Fibroblast of lung (primary cell): ENCODE results near the gene BATF. TPM values are rescaled to one million over a fixed set of nuclear protein-coding genes. Genes with fewer than 3 reads are reported as not detected.

Source experiments
- DNase-seq, 2 donors: peaks; one replicate each; pipeline versions ENCODE4 v3.0.0 to v3.0.0-alpha.2; 2010; ENCODE audit warnings: low read depth in 2 of 2
- H2AFZ ChIP-seq: 2 replicates; pipeline ENCODE4 v1.5.1; 2012; ENCODE audit warnings: low read length, control low read depth, inconsistent platforms
- H3K27ac ChIP-seq: 2 replicates; pipeline ENCODE4 v1.5.1; 2011; ENCODE audit warnings: low read length, control low read depth; ENCODE audit not compliant: insufficient read depth
- H3K27me3 ChIP-seq: 2 replicates; pipeline ENCODE4 v1.5.1; 2011; ENCODE audit warnings: mild to moderate bottlenecking, low read length; ENCODE audit not compliant: control insufficient read depth, insufficient read depth
- H3K36me3 ChIP-seq: 2 replicates; pipeline ENCODE4 v1.5.1; 2011; ENCODE audit warnings: low read length; ENCODE audit not compliant: control insufficient read depth, insufficient read depth
- H3K4me1 ChIP-seq: 2 replicates; pipeline ENCODE4 v1.5.1; 2011; ENCODE audit warnings: low read length; ENCODE audit not compliant: control insufficient read depth, insufficient read depth; ENCODE audit errors: extremely low read depth
- H3K4me2 ChIP-seq: 2 replicates; pipeline ENCODE4 v1.5.1; 2011; ENCODE audit warnings: low read length, control low read depth; ENCODE audit not compliant: insufficient read depth; ENCODE audit errors: extremely low read depth
- H3K4me3 ChIP-seq, 4 experiments: fragments of 200-600 bp in 1 of 4; sonication (generic) in 1 of 4; replicated peaks in 1 of 4; 2 replicates each; pipeline ENCODE4 v1.5.1; 2011 to 2016; ENCODE audit warnings: low read length in 4 of 4, low read depth in 3 of 4, mild to moderate bottlenecking in 3 of 4, control low read depth in 2 of 4, inconsistent platforms in 1 of 4, mixed read lengths in 1 of 4; ENCODE audit not compliant: insufficient read depth in 1 of 4; ENCODE audit errors: control extremely low read depth in 1 of 4
- H3K79me2 ChIP-seq: 2 replicates; pipeline ENCODE4 v1.5.1; 2012; ENCODE audit warnings: mild to moderate bottlenecking, low read length, inconsistent platforms; ENCODE audit not compliant: control insufficient read depth, insufficient read depth
- H3K9ac ChIP-seq: 2 replicates; pipeline ENCODE4 v1.5.1; 2011; ENCODE audit warnings: mild to moderate bottlenecking, low read length, control low read depth; ENCODE audit not compliant: insufficient read depth
- H3K9me3 ChIP-seq: 2 replicates; pipeline ENCODE4 v1.5.1; 2012; ENCODE audit warnings: low read depth, low read length; ENCODE audit not compliant: control insufficient read depth, insufficient read depth
- H4K20me1 ChIP-seq: 2 replicates; pipeline ENCODE4 v1.5.1; 2011; ENCODE audit warnings: low read length; ENCODE audit not compliant: control insufficient read depth, insufficient read depth; ENCODE audit errors: extremely low read depth
- CTCF ChIP-seq, 2 donors: IDR thresholded peaks in 1 of 2; conservative IDR thresholded peaks in 1 of 2; 1 replicate in 1 of 2; 2 replicates in 1 of 2; pipeline ENCODE4 v1.5.1; 2011 to 2012; ENCODE audit warnings: low read length in 2 of 2, control low read depth in 1 of 2, inconsistent platforms in 1 of 2, low read depth in 1 of 2, mild to moderate bottlenecking in 1 of 2
- EZH2 ChIP-seq: IDR thresholded peaks from 2 replicates; pipeline ENCODE4 v1.5.1; 2012; ENCODE audit warnings: low read length, control low read depth, mild to moderate bottlenecking; ENCODE audit errors: missing control alignments
- polyA plus RNA-seq, 2 donors: library from polyadenylated mRNA; depleted of rRNA in 1 of 2; stranded (reverse) in 1 of 2; unstranded in 1 of 2; fragments of >200 nt; gene quantifications; 2 replicates each; pipeline ENCODE4 v1.2.1, GENCODE V29; 2011 to 2012; ENCODE audit warnings: missing spikeins in 1 of 2
- total RNA-seq: library from RNA; depleted of rRNA; stranded (reverse); fragments of >200 nt; gene quantifications from 2 replicates; pipeline ENCODE4 v1.2.1, GENCODE V29; 2014

Gene BATF
- total and polyA plus RNA-seq, 2 donors (not counting 1 experiment from before 2014, with no cell fraction given) = 0.50 TPM; not detected in 1

GRCh38 chr14:75589931-75590330 is 67.7 kb downstream of the BATF start:
- Histone ChIP-seq H3K27me3 (no peaks in the 10 kb centered on the region), H3K4me3 (no peak overlapping the region), H3K4me2 (no peak overlapping the region), H3K27ac (no peak overlapping the region), H3K36me3 (no peaks in the 10 kb centered on the region), H3K4me1 (no peaks in the 10 kb centered on the region), H3K79me2 (no peaks in the 10 kb centered on the region), H2AFZ (no peak overlapping the region), H4K20me1 (no peaks in the 10 kb centered on the region), H3K9me3 (no peaks in the 10 kb centered on the region), H3K9ac (no peak overlapping the region)
- TF ChIP-seq CTCF (conservative IDR thresholded peaks at IDR 0.05 in 1 of 2, IDR thresholded peaks at IDR 0.05 in 1 of 2; ENCODE audit: low read depth in 1 of 2, low read length in 2 of 2) = no peak
- TF ChIP-seq EZH2 = no peak
- DNase-seq = no peak

GRCh38 chr14:75591331-75591946 is 69.2 kb downstream of the BATF start:
- TF ChIP-seq CTCF (conservative IDR thresholded peaks at IDR 0.05 in 1 of 2, IDR thresholded peaks at IDR 0.05 in 1 of 2; ENCODE audit: low read depth in 1 of 2, low read length in 2 of 2) (no peak), EZH2 (no peak)
- H3K36me3 ChIP-seq = no peaks in the 10 kb centered on the region

DNA sequence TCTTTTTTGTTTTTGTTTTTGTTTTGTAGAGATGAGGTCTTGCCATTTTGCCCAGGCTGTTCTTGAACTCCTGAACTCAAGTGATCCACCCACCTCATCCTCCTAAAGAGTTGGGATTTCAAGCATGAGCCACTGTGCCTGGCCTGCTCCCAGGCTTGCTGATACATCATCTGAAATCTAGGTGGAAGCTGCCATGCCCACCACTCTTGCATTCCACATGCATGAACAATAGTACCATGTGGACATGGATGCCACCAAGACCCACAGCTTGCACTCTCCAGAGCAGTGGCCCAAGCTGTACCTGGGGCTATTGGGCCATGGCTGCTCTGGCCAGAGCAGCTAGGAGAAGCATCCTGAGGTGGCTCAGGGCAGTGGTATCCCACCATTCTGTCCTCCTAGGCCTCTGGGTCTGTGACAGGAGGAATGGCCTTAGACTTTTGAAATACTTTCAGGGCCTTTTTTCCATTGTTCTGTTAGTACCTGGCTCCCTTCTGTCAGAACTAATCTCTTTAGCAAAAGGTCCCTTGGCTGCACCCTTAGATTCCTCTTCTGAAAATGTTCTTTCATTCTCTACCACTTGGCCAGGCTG is 69.8 kb downstream of the BATF start:
- Histone ChIP-seq H3K79me2 (no peaks in the 10 kb centered on the region), H3K27me3 (no peaks in the 10 kb centered on the region), H3K4me3 (no peak overlapping the region), H2AFZ (no peak overlapping the region), H3K9ac (no peak overlapping the region), H3K36me3 (no peaks in the 10 kb centered on the region), H3K27ac (no peak overlapping the region), H3K9me3 (no peaks in the 10 kb centered on the region), H3K4me1 (no peaks in the 10 kb centered on the region), H4K20me1 (no peaks in the 10 kb centered on the region), H3K4me2 (no peak overlapping the region)
- no peak for DNase-seq
- TF ChIP-seq EZH2 = no peak
- no peak for TF ChIP-seq CTCF (conservative IDR thresholded peaks at IDR 0.05 in 1 of 2, IDR thresholded peaks at IDR 0.05 in 1 of 2; ENCODE audit: low read depth in 1 of 2, low read length in 2 of 2)

More at GRCh38 chr14:75591331-75591946, 69.2 kb downstream of the BATF start:
- Histone ChIP-seq H3K27ac (no peak overlapping the region), H3K4me1 (no peaks in the 10 kb centered on the region), H3K4me2 (no peak overlapping the region), H3K27me3 (no peaks in the 10 kb centered on the region), H2AFZ (no peak overlapping the region), H3K79me2 (no peaks in the 10 kb centered on the region), H3K9me3 (no peaks in the 10 kb centered on the region), H3K9ac (no peak overlapping the region), H3K4me3 (no peak overlapping the region), H4K20me1 (no peaks in the 10 kb centered on the region)
- DNase-seq = no peak
